ENCODE data around the gene ANO4.
"Not testable (repeated sequence)": the region's sequence is repeated elsewhere in the genome, so short reads cannot be mapped to it uniquely, and the experiment has no call there.

Gene ANO4

GRCh38 chr12:101111441-101111840, 316.9 kb downstream of the ANO4 start:
- DNase-seq = no peak

- no peak for DNase-seq
Observed at GRCh38 chr12:101115326-101115725, 320.8 kb downstream of the ANO4 start.

DNA sequence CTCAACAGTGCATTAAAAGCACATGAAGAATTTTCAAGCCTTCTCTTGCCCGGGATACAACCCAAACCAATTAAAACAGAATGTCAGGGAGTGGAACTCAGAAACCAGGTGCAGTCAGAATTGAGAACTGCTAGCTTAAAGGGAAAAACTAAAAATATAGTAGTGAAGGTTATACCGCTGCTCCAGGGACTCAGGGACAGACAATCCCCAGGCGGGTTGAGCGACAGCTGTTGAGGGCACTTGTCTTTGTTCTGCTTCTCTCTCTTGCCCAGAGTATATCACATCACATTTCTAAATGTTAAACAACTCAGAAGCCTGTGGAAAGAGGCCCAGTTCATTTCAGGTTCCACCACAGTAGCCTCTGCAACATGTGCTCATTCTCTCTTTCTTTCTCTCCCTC, 322.3 kb downstream of the ANO4 start:
- no peak for DNase-seq

DNA sequence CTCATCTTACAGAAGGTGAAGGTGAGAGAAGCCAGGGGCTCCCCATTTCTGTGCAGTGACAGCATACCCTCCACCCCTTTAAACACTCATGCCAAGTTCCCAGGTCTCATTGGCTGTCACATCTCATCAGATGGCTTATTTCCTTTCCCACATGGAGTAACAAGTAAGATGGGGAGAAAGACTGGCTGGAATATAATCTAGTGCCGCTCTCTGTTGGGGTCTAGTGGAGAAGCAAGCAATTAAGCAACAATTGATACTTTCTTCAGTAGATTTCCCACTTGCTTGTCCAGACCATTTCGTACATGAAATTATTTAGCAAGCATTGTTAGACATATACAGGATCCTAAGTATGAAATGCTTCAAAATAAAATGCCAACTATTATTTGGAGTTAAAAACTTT, 323.3 kb downstream of the ANO4 start:
- DNase-seq = no peak

- DNase-seq = no peak
Observed at GRCh38 chr12:101127521-101128219, 333.1 kb downstream of the ANO4 start.

DNA sequence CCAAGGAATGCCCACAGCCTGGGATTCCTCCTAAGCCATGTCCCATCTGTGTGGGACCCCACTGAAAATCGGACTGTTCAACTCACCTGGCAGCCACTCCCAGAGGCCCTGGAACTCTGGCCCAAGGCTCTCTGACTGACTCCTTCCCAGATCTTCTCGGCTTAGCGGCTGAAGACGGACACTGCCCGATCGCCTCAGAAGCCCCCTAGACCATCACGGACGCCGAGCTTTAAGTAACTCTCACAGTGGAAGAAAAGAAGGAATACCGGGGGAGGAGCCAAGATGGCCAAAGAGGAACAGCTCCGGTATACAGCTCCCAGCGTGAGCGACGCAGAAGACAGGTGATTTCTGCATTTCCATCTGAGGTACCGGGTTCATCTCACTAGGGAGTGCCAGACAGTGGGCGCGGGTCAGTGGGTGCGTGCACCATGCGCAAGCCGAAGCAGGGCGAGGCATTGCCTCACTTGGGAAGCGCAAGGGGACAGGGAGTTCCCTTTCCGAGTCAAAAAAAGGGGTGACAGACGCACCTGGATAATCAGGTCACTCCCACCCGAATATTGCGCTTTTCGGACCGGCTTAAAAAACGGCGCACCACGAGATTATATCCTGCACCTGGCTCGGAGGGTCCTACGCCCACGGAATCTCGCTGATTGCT, 351.3 kb downstream of the ANO4 start:
- DNase-seq = not testable (repeated sequence)

DNA sequence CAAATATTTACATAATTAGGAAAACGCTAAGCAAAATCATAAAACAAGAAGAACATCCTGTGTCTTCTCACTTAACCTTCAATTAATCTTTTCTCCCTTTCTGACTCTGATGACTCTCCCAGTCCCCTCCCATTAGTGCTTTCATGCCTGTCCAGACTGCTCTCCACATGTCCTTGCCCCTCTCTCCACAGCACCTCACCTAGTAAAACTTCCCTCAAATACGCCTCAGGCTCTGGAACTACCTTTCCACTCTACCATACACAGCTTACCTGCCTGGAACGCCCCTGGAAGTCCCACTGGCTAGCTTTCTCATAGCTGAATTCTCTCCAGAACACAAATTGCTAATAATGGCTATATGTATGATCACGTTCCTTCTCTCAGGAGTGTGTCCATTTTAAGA, 370.7 kb downstream of the ANO4 start:
- no peak for DNase-seq

DNA sequence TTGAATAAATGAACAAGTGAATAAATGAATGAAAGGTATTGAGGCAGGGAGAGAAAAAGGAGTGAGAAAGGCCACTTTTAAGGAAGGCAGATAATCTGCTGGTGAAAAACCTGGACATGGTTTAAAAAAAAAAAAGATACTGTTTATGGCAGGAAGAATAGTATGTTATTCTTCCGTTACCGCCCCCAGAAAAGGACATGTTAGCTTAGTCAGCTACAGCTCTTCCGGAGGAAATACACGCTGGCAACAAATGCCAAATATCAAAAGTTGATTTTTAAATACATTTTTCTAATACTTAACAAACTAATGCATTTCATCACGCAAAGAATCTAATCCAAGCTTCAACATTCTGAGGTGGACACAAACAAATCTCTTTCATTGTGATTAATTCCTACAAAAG, 372.3 kb downstream of the ANO4 start:
- DNase-seq = no peak

DNA sequence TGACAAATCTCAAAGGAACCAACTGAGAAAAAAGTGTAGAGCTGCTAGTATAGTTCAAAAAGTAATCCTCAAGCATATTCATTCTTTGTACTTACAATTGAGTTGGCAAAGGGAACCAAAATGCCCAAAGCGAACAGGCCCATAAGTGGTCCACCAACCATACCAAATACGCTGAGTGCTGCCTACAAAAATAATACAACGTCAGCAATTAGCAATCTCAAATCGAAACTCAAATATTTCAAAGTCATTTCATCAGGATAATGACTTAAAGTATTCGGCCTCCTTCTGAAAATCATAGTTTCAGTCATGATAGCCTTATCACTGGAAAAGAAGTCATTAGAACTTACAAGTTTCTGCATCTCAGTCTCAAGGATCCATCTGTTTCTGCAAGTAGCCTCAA, 373.4 kb downstream of the ANO4 start:
- no peak for DNase-seq

GRCh38 chr12:101172316-101172715, 377.7 kb downstream of the ANO4 start:
- no peak for DNase-seq

DNA sequence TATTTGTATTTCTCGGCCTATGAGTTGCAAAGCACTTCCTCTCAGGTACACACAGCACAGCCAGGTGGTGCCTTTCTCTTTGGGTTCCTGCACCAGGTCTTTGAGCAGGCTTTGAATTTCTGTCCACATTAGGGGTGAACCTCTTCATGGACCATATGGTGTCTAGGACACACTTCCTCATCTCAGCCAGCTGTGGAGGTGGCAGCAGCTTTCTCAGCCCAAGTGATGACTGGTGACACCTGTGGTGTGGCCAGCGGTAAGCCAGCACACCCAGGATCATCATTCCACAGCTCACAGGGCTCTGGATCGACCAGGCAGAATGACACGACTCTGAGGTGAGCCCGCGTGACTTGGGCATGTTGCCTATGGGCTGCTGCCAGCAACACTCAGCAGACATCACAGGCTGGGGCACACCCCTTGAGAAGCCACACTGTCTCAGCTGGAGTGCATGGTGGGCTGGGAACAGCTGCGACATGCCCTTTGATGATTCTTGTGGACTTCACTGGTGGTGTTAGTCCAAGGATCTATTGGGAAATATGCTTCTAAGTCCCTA, 378.7 kb downstream of the ANO4 start:
- no peak for DNase-seq

DNA sequence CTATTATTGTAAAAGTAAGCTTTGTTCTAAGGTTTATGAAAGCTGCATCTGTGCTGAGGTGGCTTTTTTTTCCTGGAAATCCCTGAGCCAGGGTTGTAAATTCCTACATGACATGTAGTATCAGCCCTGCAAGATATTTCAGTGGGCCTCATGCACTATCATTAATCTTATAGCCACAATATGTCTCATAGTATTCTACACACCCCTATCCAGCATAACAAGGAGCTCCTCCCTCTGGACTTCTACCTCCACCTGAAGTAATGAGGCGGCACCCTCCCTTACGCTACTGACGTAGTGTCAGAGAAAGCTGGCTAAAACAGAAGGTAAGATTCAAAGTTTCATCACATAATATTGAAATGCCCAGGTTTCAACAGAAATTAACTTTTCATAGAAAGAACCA, 380.0 kb downstream of the ANO4 start:
- DNase-seq = no peak

Data from activated CD4-positive, alpha-beta T cell treated with anti-CD3 and anti-CD28 coated beads for 48 hours (primary cell).